ENCODE results near the gene CDH13. TPM values are rescaled to one million over a fixed set of nuclear protein-coding genes. Genes with fewer than 3 reads are reported as not detected.

The CDH13 gene
- total and polyA plus RNA-seq, 2 of the 8 experiments (the other 6 are each of a cell fraction or from before 2014, with no cell fraction given) = 2.3 to 2.4 TPM

DNA sequence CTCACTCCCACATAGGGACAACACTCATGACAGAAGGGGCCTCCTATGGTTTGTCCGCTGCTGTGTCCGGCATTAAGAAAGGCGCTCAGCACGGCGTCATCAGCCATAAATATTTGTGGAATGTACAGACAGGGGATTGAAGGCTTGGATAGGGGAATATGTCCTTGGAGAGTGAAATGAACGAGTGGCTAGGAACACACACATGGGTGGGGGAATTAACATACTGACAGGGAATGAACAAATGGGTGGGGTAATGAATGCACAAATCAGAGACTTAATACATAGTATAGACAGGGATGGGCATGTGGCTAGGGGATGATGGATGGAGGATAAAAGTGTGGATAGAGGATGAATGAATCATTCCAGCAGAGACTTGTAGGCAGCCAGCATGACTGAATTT is 1027.0 kb downstream of the CDH13 start:
- Histone ChIP-seq H3K4ac (replicated peaks; ENCODE audit: insufficient read length, low read depth, low read length) (no peak overlapping the region), H2BK12ac (ENCODE audit: low read depth, low read length) (no peak overlapping the region), H3K14ac (ENCODE audit: insufficient read length) (no peak overlapping the region), H2BK15ac (ENCODE audit: low read length) (no peak overlapping the region), H2AFZ (ENCODE audit: low read length) (no peak overlapping the region), H2BK120ac (replicated peaks; ENCODE audit: low read depth, low read length) (no peak overlapping the region), H3K27ac (ENCODE audit: low read depth, low read length) (no peak overlapping the region), H3K23me2 (ENCODE audit: low read depth, low read length) (0 out of 2 replicates have a peak, but pooled peaks cover 2% of the 10 kb centered on the region), H4K20me1 (replicated peaks in 1 of 2; ENCODE audit: control insufficient read depth in 1 of 2, insufficient read depth in 2 of 2, low read length in 2 of 2) (no peaks in the 10 kb centered on the region), H3K9me3 (ENCODE audit: insufficient read depth in 2 of 2, low read depth in 1 of 2, low read length in 1 of 2) (no peaks in the 10 kb centered on the region), H3K18ac (ENCODE audit: extremely low read depth, low read length) (no peak overlapping the region), H3K27me3 (replicated peaks in 1 of 4; ENCODE audit: control insufficient read depth in 3 of 4, extremely low read depth in 1 of 4, insufficient read depth in 3 of 4, low read length in 3 of 4) (no peaks in the 10 kb centered on the region), H3K23ac (ENCODE audit: insufficient read length) (no peak overlapping the region), H4K91ac (replicated peaks; ENCODE audit: insufficient read length, low read length) (no peak overlapping the region), H3K9ac (replicated peaks in 1 of 4; ENCODE audit: extremely low read depth in 1 of 4, low read depth in 3 of 4, low read length in 3 of 4) (no peak overlapping the region), H3K4me2 (ENCODE audit: insufficient read depth in 1 of 2, low read depth in 2 of 2, low read length in 2 of 2) (no peak overlapping the region), H2BK5ac (ENCODE audit: low read depth, low read length) (no peak overlapping the region), H3K4me1 (replicated peaks in 1 of 4; ENCODE audit: control insufficient read depth in 3 of 4, insufficient read depth in 4 of 4, low read length in 3 of 4) (peaks cover 4 to 11% (median 7%) of the 10 kb centered on the region in 4 experiments), H2BK20ac (ENCODE audit: low read length) (no peak overlapping the region), H2AK5ac (ENCODE audit: low read depth, low read length) (no peak overlapping the region), H3K79me1 (ENCODE audit: low read depth, low read length) (no peaks in the 10 kb centered on the region), H3K36me3 (ENCODE audit: control insufficient read depth in 2 of 4, insufficient read depth in 4 of 4, low read length in 3 of 4) (no peaks in the 10 kb centered on the region; a peak in 1 of 8 replicates), H3K56ac (replicated peaks; ENCODE audit: insufficient read length, low read depth, low read length) (no peak overlapping the region), H3K4me3 (ENCODE audit: extremely low read depth in 1 of 4, insufficient read depth in 2 of 4, low read depth in 3 of 4, low read length in 4 of 4) (no peak overlapping the region), H3K79me2 (ENCODE audit: control insufficient read depth in 1 of 2, insufficient read depth in 2 of 2, low read length in 2 of 2) (no peaks in the 10 kb centered on the region), H4K8ac (ENCODE audit: extremely low read depth, insufficient read depth, low read length) (no peak overlapping the region), H4K5ac (ENCODE audit: insufficient read length, low read depth, low read length) (no peak overlapping the region)
- POLR2A ChIA-PET (ENCODE audit: partially characterized antibody) = no interaction called here
- 85% methylated on average over 6 of the region's 6 CpGs; no CpG with 5 or more reads in 1 of the 2 experiments for WGBS, 2 experiments (ENCODE audit: extremely low coverage in 1 of 2, insufficient coverage in 1 of 2, insufficient read length in 1 of 2, insufficient replicate concordance in 2 of 2, low coverage in 1 of 2, low lambda C conversion rate in 2 of 2, missing lambda C conversion rate in 1 of 2)
- CTCF ChIA-PET (ENCODE audit: partially characterized antibody) = interaction anchor here (0.9 kb wide), 1 partner anchor 60 kb away, joined by 3 read pairs; no protein-coding TSS in a partner anchor
- FAIRE-seq = no peak
- DNase-seq (ENCODE audit: low read depth in 1 of 2, low spot score in 2 of 2) = no peak
- TF ChIP-seq PHF8 (conservative IDR thresholded peaks at IDR 0.05; ENCODE audit: low read depth, low read length) (no peak), HDAC6 (IDR thresholded peaks at IDR 0.05; ENCODE audit: low read depth, low read length) (no peak), SAP30 (IDR thresholded peaks at IDR 0.05; ENCODE audit: insufficient read depth, insufficient replicate concordance, low read length) (no peak), SP1 (IDR thresholded peaks at IDR 0.05; ENCODE audit: low read depth, low read length) (no peak), MAFK (IDR thresholded peaks at IDR 0.05; ENCODE audit: low read depth, low read length) (no peak), RFX5 (IDR thresholded peaks at IDR 0.05; ENCODE audit: borderline replicate concordance, low read depth, low read length) (no peak), JUN (IDR thresholded peaks at IDR 0.05; ENCODE audit: low read depth, low read length) (no peak), TEAD4 (IDR thresholded peaks at IDR 0.05; ENCODE audit: low read depth, low read length) (no peak), EP300 (IDR thresholded peaks at IDR 0.05; ENCODE audit: borderline replicate concordance in 1 of 2, low read depth in 2 of 2, low read length in 2 of 2) (no peak), KDM1A (IDR thresholded peaks at IDR 0.05; ENCODE audit: borderline replicate concordance, low read length) (no peak), ZNF274 (IDR thresholded peaks at IDR 0.05; ENCODE audit: borderline replicate concordance, extremely low read depth, low read length) (no peak), MAX (IDR thresholded peaks at IDR 0.05) (no peak), KDM4A (IDR thresholded peaks at IDR 0.05; ENCODE audit: low read depth, low read length, severe bottlenecking) (no peak)
